Measurements from ENCODE around the gene PPARG.

DNA sequence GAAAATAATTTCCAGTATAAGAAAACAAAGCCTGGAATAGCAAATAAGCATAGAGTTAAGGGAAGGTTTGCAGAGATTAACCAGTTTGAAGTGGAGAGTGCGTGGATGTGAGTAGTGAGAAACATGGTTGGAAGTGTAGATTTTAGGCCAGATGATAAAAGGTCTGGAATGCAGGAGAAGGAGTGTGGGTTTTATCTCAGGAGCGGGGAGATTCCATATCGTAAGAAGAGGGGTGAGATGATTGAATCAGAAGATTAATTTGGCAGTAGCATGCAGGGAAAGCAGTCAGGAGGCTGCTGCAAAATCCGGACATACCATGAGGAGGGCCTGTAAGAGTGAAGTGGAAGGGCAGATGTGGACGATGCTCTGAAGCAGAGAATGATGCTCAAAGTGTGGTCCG is 13.7 kb downstream of the PPARG start:
- TF ChIP-seq ZNF274 (IDR thresholded peaks at IDR 0.05; ENCODE audit: low read depth, low read length) (no peak), SUZ12 (IDR thresholded peaks at IDR 0.05; ENCODE audit: extremely low read depth, insufficient read depth, insufficient read length) (no peak), YY1 (IDR thresholded peaks at IDR 0.05; ENCODE audit: insufficient read depth, insufficient read length) (no peak)
